Measurements from ENCODE around the gene MYLK.

MYLK gene

GRCh38 chr3:123778525-123778924 is 105.6 kb downstream of the MYLK start:
- H3F3A ChIP-seq (ENCODE audit: insufficient read depth, low read length) = no peaks in the 10 kb centered on the region

GRCh38 chr3:123776071-123776782 is 107.9 kb downstream of the MYLK start:
- Histone ChIP-seq H3K27me3 (ENCODE audit: insufficient read depth, low read length) (no peaks in the 10 kb centered on the region), H3K36me3 (ENCODE audit: insufficient read depth, low read length) (no peaks in the 10 kb centered on the region), H3K9me2 (ENCODE audit: low read depth, low read length) (no peaks in the 10 kb centered on the region), H3F3A (ENCODE audit: insufficient read depth, low read length) (no peaks in the 10 kb centered on the region; the same call in 1 of the 2 replicates), H3K4me2 (ENCODE audit: low read length) (no peak overlapping the region), H3K9me3 (ENCODE audit: low read length) (no peaks in the 10 kb centered on the region), H3K9ac (ENCODE audit: low read length) (no peak overlapping the region), H2AFZ (ENCODE audit: low read length) (no peak overlapping the region), H3K79me2 (ENCODE audit: insufficient read depth, low read length) (no peaks in the 10 kb centered on the region), H4K20me1 (ENCODE audit: insufficient read depth, low read length) (no peaks in the 10 kb centered on the region), H3K27ac (ENCODE audit: low read depth, low read length, poor library complexity, severe bottlenecking) (no peak overlapping the region), H3K4me3 (ENCODE audit: low read depth, low read length, poor library complexity, severe bottlenecking) (no peak overlapping the region), H3K4me1 (ENCODE audit: insufficient read depth, low read length, severe bottlenecking) (no peaks in the 10 kb centered on the region)
- no peak for TF ChIP-seq EZH2 (IDR thresholded peaks at IDR 0.05; ENCODE audit: borderline replicate concordance, low read length)
- TF ChIP-seq CTCF (IDR thresholded peaks at IDR 0.05; ENCODE audit: low read length) = no peak

More at GRCh38 chr3:123778525-123778924, 105.6 kb downstream of the MYLK start:
- no peak overlapping the region for H3K4me2 ChIP-seq (ENCODE audit: low read length)
- no peaks in the 10 kb centered on the region for H3K36me3 ChIP-seq (ENCODE audit: insufficient read depth, low read length)
- no peaks in the 10 kb centered on the region for H3K9me3 ChIP-seq (ENCODE audit: low read length)
- H3K9me2 ChIP-seq (ENCODE audit: low read depth, low read length) = no peaks in the 10 kb centered on the region
- H3K27ac ChIP-seq (ENCODE audit: low read depth, low read length, poor library complexity, severe bottlenecking) = no peak overlapping the region
- no peak overlapping the region for H3K4me3 ChIP-seq (ENCODE audit: low read depth, low read length, poor library complexity, severe bottlenecking)
- H3K4me1 ChIP-seq (ENCODE audit: insufficient read depth, low read length, severe bottlenecking) = no peaks in the 10 kb centered on the region
- no peak overlapping the region for H2AFZ ChIP-seq (ENCODE audit: low read length)
- no peaks in the 10 kb centered on the region for H3K27me3 ChIP-seq (ENCODE audit: insufficient read depth, low read length)
- no peak overlapping the region for H3K9ac ChIP-seq (ENCODE audit: low read length)
- TF ChIP-seq EZH2 (IDR thresholded peaks at IDR 0.05; ENCODE audit: borderline replicate concordance, low read length) (no peak), CTCF (IDR thresholded peaks at IDR 0.05; ENCODE audit: low read length) (no peak)
- no peaks in the 10 kb centered on the region for H4K20me1 ChIP-seq (ENCODE audit: insufficient read depth, low read length)
- no peaks in the 10 kb centered on the region for H3K79me2 ChIP-seq (ENCODE audit: insufficient read depth, low read length)

GRCh38 chr3:123774474-123774873 is 109.7 kb downstream of the MYLK start:
- no peaks in the 10 kb centered on the region; the same call in 1 of the 2 replicates for H3F3A ChIP-seq (ENCODE audit: insufficient read depth, low read length)
- no peak overlapping the region for H2AFZ ChIP-seq (ENCODE audit: low read length)
- H3K79me2 ChIP-seq (ENCODE audit: insufficient read depth, low read length) = no peaks in the 10 kb centered on the region
- H4K20me1 ChIP-seq (ENCODE audit: insufficient read depth, low read length) = no peaks in the 10 kb centered on the region
- no peaks in the 10 kb centered on the region for H3K27me3 ChIP-seq (ENCODE audit: insufficient read depth, low read length)
- H3K9me2 ChIP-seq (ENCODE audit: low read depth, low read length) = no peaks in the 10 kb centered on the region
- no peak overlapping the region for H3K4me3 ChIP-seq (ENCODE audit: low read depth, low read length, poor library complexity, severe bottlenecking)
- TF ChIP-seq CTCF (IDR thresholded peaks at IDR 0.05; ENCODE audit: low read length) (no peak), EZH2 (IDR thresholded peaks at IDR 0.05; ENCODE audit: borderline replicate concordance, low read length) (no peak)
- H3K36me3 ChIP-seq (ENCODE audit: insufficient read depth, low read length) = no peaks in the 10 kb centered on the region
- no peak overlapping the region for H3K4me2 ChIP-seq (ENCODE audit: low read length)
- no peak overlapping the region for H3K27ac ChIP-seq (ENCODE audit: low read depth, low read length, poor library complexity, severe bottlenecking)
- no peaks in the 10 kb centered on the region for H3K4me1 ChIP-seq (ENCODE audit: insufficient read depth, low read length, severe bottlenecking)
- no peaks in the 10 kb centered on the region for H3K9me3 ChIP-seq (ENCODE audit: low read length)
- no peak overlapping the region for H3K9ac ChIP-seq (ENCODE audit: low read length)

Data from OCI-LY1 (cell line).